Activated T-helper 1 cell treated with Interleukin-2 at 50 U/mL for 16 hours (primary cell): ENCODE measurements around the gene SLIT1.

Experiments used
- DNase-seq: peaks from one replicate; pipeline ENCODE4 v3.0.0-alpha.2; 2020; ENCODE audit warnings: low read depth

Gene SLIT1

DNA sequence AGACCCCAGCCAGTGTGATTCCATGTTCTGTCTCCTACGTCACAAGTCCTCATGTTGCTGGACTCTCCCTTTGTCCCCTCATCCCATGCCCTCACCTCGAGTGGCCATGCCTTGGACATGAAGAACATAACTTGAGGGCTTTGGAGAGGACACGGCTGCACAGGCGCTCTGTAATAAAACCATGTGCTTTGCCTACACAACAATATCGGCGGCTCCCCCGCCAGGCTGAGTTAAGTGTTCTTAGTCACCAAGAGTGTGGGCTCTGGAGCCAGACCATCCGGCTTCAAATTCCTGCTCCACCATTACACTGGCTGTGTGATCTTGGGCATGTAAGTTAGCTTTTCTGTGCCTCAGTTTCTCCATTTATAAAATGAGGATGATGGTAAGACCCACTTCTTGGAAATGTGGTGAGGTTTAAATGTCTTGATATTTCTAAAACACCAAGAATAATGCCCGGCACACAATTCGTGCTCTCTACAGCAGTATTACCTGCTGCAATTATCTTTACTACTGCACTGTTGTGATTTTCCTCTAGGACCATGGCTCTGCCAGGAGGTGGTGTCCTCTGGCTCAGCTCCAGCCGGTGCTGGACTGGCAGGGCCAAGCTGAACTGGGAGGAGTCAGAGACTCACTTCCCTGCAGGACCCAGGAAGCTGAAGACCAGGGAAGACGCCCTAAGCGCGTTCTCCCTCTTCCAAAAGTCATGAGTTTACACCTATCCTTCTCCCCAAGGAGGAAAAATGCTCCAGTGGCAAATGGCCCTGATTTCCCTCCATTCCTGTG is 15.7 kb downstream of the SLIT1 start:
- no peak for DNase-seq

DNA sequence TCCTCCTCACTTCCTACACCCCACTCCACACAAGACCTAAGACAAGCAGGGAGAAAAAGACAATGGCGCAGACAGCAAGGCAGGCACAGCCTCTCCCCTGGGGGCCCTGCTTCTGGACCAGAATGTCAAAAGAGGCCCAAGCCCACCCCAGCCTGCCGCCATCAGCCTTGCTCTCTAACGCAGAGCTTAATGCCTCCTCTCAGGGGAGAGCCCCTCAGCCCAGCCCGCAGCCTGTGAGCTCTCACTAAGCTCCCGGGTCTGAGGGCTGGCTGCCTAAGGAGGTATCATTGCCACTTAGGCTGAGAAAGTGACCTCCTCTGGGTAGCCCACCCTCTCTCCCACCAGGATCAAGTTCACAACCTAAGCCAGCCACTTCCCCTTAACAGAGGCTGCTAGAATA is 16.7 kb downstream of the SLIT1 start:
- DNase-seq = no peak

DNA sequence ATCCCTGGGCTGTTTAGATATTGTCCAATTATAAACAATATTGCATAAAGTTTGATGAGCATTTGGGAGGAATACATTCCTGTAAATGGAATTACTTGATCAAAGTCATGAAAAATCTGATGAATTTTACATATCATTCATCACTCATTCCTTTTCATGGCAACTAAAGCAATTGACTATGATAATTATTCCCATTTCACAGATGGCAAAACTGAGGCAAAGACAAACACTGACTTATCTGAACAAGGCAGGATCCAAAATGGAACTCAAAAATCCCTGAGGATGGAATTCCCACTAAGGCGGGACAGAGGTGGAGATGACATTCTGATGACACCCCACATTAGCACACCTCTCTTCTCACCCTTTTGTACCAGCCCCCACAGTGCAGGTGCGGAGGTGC is 17.1 kb downstream of the SLIT1 start:
- no peak for DNase-seq

DNA sequence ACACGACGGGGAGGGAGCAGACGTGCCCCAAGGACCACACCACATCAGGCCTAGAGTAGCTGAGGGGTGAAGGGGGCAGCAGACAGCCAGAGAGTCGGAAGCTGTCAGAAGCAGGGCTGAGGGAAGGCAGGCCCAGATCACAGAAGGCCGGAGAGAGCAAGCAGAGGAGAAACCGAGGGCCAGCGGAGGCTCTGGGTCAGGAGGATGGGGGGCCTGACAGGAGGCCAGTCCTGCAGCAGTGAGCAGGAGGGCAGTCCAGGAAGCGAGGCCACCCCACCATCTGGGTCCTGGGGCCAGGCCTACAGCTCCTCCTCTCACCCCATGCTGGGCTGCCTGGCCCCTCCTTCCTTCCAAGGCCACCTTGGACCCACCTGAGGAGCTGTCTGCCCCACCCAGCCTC is 20.3 kb downstream of the SLIT1 start:
- no peak for DNase-seq

DNA sequence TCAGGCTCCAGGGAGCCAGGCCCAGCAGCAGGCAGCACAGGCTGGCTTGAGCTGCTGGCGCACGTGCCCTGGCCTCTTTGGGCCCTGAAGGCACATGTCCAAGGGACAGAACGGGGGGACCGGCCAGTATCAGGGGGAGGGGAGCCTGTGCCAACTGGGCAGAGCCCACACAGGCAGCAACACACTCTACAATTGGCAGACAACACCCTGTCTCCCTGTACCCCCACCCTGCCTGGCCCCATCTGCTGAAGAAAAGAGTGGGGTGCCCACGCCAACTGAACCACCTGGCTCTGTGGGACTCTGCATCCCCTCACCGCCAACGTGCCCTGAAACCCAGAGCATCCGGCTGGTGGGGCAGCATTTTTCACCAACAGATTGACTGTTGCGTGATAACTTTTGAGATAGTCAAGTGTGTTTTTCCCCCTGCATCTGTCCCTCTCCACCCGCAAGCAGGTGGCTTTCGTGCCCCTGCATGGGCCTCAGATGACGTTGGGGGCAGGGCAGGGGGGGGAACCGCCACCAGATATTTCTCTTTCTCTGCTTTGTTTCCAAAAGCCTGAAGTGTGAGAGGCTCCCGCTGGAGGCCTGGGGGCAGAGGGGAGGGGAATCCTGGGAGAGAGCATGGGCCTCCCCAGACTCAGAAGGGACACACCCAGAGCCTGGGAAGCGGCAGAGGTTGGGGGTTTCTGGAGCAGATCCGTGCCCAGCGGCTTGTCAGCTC is 21.8 kb downstream of the SLIT1 start:
- no peak for DNase-seq

DNA sequence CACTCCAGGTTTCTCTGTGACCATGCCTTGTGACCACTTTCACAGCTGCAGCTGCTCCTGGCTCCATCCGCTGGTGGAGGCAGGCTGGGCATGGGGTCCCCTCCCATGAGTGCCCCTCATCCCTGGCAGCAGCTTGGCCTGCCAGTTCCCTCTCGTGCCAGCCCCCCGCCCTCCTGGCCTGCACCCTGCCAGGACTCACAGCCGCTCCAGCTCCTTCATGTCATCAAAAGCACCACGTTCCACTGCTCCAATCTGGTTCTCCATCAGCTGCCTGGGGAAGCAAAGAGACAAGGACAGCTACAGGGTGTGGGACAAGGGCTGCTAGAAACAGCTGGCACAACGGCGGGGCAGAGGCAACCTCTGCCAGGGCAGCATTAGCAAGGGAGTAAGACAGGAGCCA is 22.6 kb downstream of the SLIT1 start:
- DNase-seq = no peak

DNA sequence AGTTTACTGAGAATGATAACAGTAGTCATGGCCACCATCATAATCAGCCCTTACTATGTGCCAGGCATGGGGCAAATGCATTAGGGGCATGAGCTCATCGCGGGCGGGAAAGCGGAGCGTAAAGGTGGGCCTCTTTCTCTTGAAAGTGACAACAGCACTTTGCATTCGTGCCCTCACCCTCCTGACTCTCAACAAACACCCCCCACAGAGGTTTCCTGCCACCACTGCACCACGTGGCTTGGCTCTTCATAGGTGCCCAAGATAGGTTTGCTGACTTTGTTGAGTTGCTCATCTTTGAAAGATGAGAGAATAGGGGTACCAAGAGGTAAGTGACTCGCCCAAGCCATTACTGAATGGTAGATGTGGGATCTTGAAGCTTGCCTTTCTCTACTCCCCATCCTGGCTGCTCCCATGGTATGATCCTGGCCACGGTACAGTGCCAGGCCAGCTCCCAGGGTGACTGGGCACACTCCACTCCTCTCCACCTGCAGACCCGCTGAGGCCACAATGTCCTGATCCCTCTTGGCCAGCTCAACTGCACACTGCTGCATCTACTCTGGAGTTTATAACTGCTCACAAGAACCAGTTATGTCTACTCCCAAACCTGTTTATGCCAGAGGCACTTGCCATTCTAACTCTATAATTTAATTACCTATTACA is 26.0 kb downstream of the SLIT1 start:
- no peak for DNase-seq

DNA sequence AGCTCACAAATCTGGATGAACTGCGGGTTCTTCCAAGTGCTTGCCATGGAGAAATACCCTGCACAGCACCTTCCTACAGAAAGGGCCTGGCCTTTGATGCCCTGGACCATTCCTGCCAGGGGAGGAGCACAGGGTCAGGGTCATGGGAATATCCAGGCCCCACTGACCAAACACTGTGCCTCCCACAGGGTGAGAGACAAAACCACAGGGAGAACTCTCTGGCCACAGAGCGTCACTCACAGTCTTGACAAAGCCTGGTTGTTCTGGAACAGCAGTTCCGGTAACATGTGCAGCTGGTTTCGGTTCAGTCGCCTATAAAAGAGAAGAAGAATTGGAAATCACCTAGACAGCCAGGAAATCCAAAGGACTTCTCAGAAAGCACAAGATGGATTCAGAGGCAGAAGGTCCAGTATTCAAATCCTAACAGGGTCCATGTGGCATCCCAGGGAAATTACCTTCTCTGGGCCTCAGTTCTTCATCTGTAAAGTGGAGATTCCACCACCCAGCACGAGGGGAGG is 28.1 kb downstream of the SLIT1 start:
- DNase-seq = no peak

DNA sequence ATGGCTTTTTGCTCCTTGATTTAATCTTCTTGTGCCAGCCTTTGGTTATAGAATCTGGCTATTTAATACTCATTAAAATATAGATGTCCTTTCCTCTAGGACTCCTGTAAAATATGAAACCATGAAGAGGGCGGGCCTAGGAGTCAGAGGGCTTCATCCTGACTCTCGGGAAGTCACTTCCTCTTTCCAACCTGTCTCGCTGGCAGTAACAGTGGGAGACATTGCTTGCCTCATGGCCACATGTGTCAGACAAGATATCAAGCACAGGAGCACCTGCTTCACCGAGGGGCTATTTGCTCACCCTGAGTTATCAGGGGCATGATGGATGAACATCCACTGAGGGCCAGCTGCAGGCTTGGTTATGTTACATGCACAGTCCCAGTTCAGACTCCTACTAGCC is 31.0 kb downstream of the SLIT1 start:
- DNase-seq = no peak

DNA sequence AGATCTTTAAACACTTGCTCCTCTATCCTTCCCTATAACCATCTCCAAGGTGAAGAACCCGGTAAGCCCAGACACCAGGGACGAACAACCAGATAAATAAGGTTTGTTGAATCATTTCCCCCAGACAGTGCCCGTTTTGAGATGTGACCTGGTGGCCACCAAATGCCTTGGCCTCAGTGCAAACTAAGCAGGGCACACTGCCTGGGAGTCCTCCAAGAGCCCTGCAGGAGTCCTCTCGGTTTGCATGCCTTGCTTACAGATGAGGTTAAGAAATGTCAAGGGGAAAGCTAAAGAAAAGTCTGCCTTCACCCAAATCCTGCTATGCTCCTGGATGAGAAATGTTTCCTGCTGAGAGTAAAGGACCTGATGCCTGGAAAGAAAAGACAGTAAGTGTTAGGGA is 31.6 kb downstream of the SLIT1 start:
- DNase-seq = no peak

DNA sequence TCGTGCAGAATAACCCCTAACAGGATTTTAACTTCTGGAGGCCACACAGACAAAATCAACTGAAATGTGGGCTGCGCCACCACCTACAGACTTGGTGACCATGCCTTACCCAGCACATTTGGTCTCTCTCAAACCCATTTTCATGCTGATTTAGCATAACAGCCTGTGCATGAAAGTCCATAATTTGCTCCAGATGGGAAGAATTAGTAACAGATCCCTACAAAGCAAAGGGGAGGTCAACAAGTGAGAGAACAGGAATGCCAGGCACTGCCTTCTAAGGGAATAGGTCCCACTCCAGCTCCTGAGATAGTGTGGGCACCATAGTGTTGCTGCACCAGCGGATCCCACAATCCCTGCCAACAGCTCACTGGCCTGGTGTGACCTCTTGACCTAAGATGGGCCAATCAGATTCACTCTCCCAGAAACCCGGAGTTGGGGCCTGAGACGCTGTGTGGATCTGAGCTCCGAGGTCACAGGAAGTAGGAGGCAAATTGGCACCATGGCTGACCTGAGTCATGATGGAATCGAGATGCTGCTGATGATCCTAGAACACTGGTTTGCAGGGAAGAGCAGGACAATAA is 32.4 kb downstream of the SLIT1 start:
- DNase-seq = no peak

DNA sequence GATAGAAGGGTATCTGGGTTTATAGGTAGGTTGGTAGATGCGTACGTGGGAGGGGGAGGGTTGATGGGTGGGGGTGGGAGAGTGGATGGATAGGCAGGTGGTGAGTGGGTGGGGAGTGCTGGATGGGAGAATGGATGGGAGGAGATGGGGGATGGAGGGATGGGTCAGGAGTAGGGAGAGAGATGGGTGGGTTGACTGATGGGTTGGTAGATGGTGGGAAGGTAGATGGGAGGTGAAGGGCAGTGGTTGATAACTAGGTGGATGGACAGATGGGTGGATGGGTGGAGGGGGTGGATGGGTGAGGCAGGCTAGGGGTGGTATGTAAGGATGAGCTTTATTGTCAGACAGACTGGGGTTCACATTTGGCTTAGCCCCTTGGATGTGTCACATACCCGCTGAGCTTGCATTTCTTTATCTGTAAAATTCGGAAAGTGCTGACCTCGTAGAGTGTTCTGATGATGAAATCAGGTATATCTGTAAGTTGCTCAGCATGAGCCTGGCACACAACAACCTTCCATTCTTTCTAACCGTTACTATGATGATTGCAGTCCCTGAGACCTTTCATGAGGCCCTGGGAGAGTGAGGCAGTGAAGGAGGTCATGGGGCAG is 34.3 kb downstream of the SLIT1 start:
- no peak for DNase-seq

DNA sequence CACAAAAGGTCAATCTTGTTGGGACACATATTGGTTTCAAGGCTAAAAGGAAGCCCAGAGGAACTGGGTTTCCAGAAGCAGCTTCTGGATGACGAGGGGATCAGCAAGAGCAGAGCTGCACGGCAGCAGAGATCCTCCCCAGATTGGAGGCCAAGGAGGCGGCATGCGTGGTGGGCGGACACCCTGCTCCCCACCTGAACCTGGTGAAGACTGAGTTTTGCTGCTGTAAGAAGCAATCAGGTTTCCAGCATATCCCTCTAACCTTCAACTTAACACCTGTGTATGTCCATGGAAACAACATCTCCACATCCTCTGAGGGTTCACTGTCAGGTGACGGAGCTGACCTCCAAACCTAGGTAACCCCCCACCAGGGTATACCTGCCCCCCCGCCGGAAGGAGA is 35.1 kb downstream of the SLIT1 start:
- no peak for DNase-seq

DNA sequence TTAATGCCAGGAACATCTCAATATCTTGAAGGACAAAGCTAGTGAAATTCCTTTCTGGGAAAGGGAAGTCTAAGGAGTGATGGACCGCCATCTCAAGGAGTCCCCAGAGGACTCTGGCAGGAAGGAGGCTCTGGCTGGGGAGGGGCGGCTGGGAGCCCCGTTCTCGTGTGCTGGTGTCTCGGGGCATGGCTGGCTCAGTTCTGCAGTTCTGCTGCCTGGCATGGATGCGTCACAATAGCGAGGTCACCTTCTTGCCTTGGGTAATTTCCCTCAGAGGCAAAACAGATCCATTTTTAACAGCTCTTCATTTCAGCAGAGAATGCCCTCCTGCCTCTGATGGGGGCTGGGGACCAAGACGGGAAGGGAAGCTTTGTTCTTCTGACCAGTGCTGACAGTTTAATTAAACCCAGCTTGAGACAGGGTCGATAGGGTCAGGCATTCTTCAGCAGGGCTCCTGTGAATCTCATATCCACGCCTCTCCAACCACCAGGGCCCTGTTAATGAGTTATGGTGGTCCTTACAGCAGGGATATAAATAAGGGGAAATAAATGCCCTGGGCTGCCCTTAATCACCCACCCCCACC is 35.7 kb downstream of the SLIT1 start:
- DNase-seq = no peak

DNA sequence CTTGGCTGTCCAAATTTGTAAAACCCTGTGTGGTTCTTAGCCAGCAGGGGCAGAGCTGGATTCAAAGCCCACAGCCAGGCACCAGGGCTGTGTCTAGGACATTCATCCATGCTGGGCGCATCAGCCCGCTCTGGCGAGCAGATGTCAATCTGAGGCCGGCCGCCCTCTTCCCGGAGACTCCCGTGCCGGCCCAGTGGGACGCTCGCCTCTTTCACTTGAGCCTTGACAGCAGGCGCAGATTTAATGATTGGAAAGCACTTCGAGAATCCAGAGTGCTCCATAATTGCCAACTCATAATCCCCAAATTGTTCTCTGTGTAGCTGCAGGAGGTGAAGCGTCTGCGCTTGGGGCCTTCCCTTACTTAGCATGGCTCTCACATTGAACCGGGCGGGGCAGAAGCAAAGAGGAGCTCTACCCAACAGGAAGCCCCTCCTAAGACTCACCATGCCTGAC is 36.7 kb downstream of the SLIT1 start:
- DNase-seq = no peak

DNA sequence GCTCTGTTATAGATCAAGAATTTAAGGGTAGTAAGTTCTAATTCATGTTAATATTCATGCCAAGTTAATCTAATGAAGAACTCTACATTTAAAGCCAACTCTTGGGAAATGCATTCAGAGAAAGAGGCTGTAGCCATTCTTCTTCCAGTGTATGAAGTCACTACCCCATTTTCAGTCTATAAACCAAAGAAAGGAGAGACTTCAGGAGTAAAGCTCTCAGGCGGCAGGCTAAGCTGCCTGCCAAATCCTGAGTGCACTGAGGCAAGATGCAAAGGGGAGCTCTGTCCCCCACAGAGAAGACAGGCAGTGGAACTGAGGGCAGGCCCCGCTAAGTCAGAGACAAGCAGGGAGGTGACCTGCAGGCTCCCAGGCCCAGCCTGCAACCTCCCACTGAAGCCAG is 41.5 kb downstream of the SLIT1 start:
- no peak for DNase-seq

DNA sequence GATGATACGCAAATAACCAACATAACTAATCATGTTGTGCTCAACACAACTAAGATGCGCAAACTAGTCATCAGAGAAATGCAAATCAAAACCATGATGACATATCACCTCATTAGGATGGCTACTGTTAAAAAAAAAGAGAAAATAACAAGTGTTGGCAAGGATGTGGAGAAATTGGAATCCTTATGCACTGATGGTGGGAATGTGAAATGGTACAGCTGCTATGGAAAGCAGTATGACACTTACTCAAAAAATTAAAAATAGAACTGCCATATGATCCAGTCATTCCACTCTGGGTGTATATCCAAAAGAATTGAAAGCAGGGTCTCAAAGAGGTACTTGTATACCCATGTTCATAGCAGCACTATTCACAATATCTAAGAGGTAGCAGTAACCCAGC is 42.9 kb downstream of the SLIT1 start:
- DNase-seq = no peak

DNA sequence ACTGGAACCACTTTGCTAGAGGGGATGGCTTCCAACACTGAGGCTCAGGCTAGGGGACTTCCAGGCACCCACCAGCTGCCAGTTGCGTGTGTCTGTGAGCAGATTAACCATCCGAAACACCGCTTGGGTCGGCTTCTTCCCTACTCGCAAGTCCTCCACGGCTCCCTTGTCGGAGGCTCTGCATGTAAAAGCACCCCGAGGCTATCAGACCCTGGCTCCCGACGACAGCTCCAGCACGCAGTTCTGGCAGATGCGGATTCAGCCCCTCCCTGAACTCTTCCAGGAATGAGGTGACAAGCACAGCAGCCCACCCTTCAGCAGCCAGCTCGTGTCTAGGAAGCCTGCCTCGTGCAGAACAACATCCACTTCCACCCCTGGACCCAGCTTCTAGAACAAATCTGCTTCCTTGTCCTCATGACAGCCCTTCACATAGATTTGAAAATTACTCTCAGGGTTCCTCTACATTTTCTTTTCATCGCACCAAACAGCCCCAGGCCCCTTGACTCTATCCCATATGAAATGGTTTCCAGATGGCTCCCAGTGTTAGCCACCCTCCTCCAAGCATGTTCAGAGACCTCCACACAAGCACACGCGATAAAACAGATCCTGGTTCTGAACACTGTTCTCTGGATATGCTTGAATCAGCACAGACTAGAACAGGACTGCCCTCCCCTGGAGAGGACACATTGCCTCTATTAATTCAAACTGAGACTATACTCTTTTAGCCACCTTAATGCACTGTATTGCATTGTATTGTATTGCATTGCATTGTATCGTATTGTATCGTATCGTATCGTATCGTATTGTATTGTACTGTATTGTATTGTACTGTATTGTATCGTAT is 44.6 kb downstream of the SLIT1 start:
- no peak for DNase-seq

DNA sequence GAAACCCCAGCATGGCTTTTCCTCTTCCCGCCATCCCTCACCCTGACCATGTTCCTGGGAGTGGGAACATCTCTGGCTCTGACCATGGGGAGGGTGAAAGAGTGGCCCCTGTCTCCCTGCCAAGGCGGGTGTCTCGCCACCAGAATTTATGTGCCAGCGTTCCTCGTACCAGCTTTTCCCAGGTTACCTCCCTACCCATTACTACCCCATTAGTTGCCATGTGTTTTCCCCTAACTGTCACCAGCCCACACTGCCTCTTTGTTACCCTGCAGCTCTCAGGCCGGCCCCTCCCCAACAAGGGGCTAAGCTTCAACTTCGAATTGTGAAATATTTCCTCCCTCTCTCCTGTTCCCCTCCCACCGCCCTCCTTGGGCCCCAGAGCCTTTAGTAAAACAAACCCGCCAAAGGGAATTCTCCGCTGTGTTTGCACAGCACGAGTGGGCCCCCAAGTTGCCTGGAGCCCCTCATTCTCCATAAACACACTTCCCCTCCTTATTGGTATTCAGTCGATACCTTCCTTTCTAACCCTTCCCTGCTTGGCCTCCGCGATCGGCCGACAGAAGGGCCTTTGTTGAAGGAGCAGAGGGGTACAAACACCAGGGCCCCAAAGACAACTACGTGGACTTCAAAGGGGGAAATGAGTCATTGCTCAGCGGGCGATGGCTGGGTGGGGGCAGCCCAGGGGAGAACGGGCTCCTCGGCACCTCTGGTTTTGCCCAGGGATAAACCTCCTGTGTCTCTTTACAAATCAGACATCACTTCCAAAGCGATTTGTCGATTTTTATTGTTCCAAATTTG is 45.5 kb downstream of the SLIT1 start:
- DNase-seq = no peak

DNA sequence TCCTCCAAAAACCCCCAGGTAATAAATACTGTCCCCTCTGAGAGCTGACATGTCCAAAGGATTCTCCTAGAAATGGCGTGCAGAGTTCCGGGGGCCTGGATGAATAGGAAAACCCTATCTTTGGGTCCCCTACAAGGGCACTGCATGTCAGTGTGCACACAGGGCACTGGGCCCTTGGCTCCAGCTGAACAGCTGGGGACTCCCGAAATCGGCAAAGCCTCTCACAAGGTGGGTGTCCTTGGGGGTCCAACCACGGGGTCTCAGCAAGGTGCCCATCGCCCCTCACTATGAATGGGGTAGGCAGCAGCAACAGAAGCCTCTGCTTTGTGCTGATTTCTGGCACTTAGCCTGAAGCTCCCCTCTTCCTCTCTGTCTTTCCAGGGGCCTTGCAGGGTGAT is 46.1 kb downstream of the SLIT1 start:
- DNase-seq = no peak
